GM12875 (cell line): Measurements from ENCODE around the gene HDAC9.

ENCODE experiments used
- H3K4me3 ChIP-seq: one replicate; pipeline ENCODE4 v1.5.1; 2011; ENCODE audit warnings: low read depth, low read length, control low read depth
- TF ChIP-seq, protein P1 (sequence below): IDR thresholded peaks from 2 replicates; pipeline ENCODE4 v1.5.1; 2011; ENCODE audit warnings: low read depth, mild to moderate bottlenecking, control low read depth, inconsistent platforms, low read length, moderate library complexity, borderline replicate concordance; ENCODE audit not compliant: insufficient read depth

Gene HDAC9

GRCh38 chr7:18626717-18627116 is 131.2 kb downstream of the HDAC9 start:
- TF ChIP-seq, protein P1, sequence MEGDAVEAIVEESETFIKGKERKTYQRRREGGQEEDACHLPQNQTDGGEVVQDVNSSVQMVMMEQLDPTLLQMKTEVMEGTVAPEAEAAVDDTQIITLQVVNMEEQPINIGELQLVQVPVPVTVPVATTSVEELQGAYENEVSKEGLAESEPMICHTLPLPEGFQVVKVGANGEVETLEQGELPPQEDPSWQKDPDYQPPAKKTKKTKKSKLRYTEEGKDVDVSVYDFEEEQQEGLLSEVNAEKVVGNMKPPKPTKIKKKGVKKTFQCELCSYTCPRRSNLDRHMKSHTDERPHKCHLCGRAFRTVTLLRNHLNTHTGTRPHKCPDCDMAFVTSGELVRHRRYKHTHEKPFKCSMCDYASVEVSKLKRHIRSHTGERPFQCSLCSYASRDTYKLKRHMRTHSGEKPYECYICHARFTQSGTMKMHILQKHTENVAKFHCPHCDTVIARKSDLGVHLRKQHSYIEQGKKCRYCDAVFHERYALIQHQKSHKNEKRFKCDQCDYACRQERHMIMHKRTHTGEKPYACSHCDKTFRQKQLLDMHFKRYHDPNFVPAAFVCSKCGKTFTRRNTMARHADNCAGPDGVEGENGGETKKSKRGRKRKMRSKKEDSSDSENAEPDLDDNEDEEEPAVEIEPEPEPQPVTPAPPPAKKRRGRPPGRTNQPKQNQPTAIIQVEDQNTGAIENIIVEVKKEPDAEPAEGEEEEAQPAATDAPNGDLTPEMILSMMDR, result no peak
- no peak overlapping the region for H3K4me3 ChIP-seq

DNA sequence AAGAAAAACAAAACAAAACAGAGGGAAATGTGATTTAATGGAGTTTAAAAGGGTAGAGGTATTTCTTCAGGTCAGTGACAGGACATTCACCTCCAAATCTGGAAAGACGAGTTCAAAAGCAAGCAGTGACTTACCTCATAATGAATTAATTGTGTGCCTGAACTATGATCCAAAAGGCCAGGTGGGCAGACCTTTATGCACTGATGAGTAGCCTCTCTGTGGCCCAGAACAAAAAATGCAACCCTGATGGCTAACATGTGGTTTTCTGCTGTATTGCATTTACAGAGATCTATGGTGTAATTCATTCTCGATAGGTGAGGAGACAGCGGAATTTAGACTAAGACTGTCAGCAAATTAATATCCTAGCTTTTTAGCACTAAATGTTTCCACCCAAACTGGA is 142.0 kb downstream of the HDAC9 start:
- no peak overlapping the region for H3K4me3 ChIP-seq
- TF ChIP-seq, protein P1, result no peak

DNA sequence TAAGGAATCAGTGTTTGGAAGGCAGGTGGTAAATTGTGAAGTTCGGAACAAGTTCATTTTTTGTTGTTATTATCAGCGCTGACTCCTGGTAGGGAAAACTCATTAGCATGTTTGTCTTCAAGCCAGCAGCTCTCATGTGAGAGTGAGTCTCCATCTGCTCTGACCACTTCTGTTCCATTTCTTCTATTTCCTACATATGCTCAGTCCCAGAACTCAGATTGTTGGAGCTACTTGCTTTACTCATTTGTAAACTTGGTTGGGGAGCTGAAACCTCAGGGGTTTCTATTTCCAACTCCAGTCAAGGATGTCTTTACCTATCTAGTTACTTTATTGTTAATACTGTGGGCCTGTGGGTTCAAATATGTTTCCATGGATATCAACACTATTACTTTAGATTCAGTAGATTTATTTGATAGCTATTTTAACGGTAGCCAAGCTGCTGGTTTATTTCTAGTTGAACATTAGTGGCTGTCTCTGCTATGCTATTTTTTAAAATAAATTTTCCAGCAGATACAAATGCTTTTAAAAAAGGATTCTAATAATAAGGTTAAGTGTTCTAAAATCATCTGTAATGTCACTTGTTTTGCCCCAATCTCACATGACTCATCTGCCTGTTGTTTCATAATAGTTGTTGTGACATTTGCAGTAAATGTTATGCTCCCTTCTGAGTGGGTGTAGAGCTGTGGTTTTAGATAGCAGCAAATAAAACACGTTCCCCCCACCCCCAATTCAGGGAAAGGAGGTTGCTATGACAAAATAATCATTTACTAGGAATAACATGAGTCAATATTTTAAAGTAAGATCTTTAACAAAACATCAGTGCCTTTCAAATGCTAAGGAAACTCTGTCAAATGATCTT is 143.3 kb downstream of the HDAC9 start:
- no peak overlapping the region for H3K4me3 ChIP-seq
- TF ChIP-seq, protein P1, result no peak

DNA sequence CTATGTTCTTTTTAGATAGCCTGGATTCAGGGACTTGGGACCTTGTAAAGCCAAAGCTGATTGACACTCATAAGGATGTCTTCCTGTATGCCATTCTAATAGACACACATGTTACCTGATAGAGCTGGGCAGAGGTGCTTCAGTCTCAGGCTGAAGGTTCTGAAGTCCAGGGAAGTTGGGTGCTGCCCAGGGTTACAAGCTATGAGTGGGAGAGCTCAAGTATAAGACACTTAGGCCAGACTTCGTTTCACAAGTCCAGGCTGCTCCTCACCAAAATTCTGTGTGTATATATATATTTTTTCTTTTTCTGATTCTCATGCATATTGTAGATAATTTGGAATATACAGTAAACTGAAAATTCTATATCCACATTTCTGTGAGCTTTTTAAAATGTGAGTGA is 144.2 kb downstream of the HDAC9 start:
- no peak overlapping the region for H3K4me3 ChIP-seq
- TF ChIP-seq, protein P1, result no peak

GRCh38 chr7:18644981-18645380 is 149.4 kb downstream of the HDAC9 start:
- no peak overlapping the region for H3K4me3 ChIP-seq
- TF ChIP-seq, protein P1, result no peak

DNA sequence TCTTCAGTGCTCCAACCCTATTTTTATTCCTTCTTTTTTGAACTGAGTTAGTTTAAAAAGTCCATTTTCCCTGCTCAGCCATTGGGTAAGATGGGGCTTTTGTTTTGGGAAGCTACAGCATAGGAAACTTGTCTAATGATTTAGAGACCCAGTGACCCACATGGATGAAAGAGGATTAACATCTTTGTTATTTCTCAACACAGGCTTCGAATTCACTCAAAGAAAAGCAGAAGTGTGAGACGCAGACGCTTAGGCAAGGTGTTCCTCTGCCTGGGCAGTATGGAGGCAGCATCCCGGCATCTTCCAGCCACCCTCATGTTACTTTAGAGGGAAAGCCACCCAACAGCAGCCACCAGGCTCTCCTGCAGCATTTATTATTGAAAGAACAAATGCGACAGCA is 152.0 kb downstream of the HDAC9 start:
- no peak overlapping the region for H3K4me3 ChIP-seq
- TF ChIP-seq, protein P1, result no peak
